H9 (cell line): ENCODE data around the gene MEA1. TPM values are rescaled to one million over a fixed set of nuclear protein-coding genes. Genes with fewer than 3 reads are reported as not detected.

Experiments
- DNase-seq: peaks from one replicate; pipeline ENCODE4 v3.0.0-alpha.2; 2017
- H2AFZ ChIP-seq: one replicate; pipeline ENCODE4 v1.6.1; 2013; ENCODE audit warnings: mild to moderate bottlenecking, low read length, control low read depth, moderate library complexity
- H2AK5ac ChIP-seq: 2 replicates; pipeline ENCODE4 v1.6.1; 2013; ENCODE audit warnings: low read length, control low read depth, mixed read lengths; ENCODE audit not compliant: insufficient read length
- H2BK120ac ChIP-seq: one replicate; pipeline ENCODE4 v1.6.1; 2013; ENCODE audit warnings: low read depth, mild to moderate bottlenecking, low read length, control low read depth, inconsistent platforms; ENCODE audit not compliant: poor library complexity, severe bottlenecking
- H2BK12ac ChIP-seq: 2 replicates; pipeline ENCODE4 v1.6.1; 2013; ENCODE audit warnings: low read length, control low read depth, mixed read lengths, low read depth; ENCODE audit not compliant: insufficient read length
- H2BK15ac ChIP-seq: 2 replicates; pipeline ENCODE4 v1.6.1; 2013; ENCODE audit warnings: low read depth, low read length, control low read depth
- H2BK20ac ChIP-seq: one replicate; pipeline ENCODE4 v1.6.1; 2013; ENCODE audit warnings: low read depth, mild to moderate bottlenecking, low read length, control low read depth, inconsistent platforms; ENCODE audit not compliant: poor library complexity, severe bottlenecking
- H2BK5ac ChIP-seq: 2 replicates; pipeline ENCODE4 v1.6.1; 2013; ENCODE audit warnings: low read length, control low read depth, mixed read lengths; ENCODE audit not compliant: insufficient read length
- H3K14ac ChIP-seq: 2 replicates; pipeline ENCODE4 v1.6.1; 2013; ENCODE audit warnings: low read length, control low read depth; ENCODE audit not compliant: insufficient read depth
- H3K18ac ChIP-seq: 2 replicates; pipeline ENCODE4 v1.6.1; 2013; ENCODE audit warnings: low read depth, mild to moderate bottlenecking, mixed read lengths, low read length, control low read depth; ENCODE audit not compliant: insufficient read length
- H3K23ac ChIP-seq: 2 replicates; pipeline ENCODE4 v1.6.1; 2013; ENCODE audit warnings: low read length, control low read depth, mixed read lengths, low read depth; ENCODE audit not compliant: insufficient read length
- H3K23me2 ChIP-seq: 2 replicates; pipeline ENCODE4 v1.6.1; 2013; ENCODE audit warnings: low read depth, mild to moderate bottlenecking, mixed read lengths, low read length, control low read depth; ENCODE audit not compliant: insufficient read length, poor library complexity, severe bottlenecking
- H3K27ac ChIP-seq: 2 replicates; pipeline ENCODE4 v1.5.1; 2013; ENCODE audit warnings: low read length, control low read depth, mixed read lengths, low read depth; ENCODE audit not compliant: insufficient read length
- H3K27me3 ChIP-seq: 2 replicates; pipeline ENCODE4 v1.6.1; 2013; ENCODE audit warnings: low read length, control low read depth, inconsistent platforms; ENCODE audit not compliant: insufficient read depth
- H3K4ac ChIP-seq: 2 replicates; pipeline ENCODE4 v1.6.1; 2013; ENCODE audit warnings: low read depth, mild to moderate bottlenecking, control low read depth, inconsistent platforms, low read length, moderate library complexity
- H3K4me1 ChIP-seq: 2 replicates; pipeline ENCODE4 v1.6.1; 2013; ENCODE audit warnings: low read length, control low read depth, inconsistent platforms; ENCODE audit not compliant: insufficient read depth
- H3K4me2 ChIP-seq: 2 replicates; pipeline ENCODE4 v1.6.1; 2013; ENCODE audit warnings: low read length, control low read depth, mixed read lengths; ENCODE audit not compliant: insufficient read length, insufficient read depth
- H3K56ac ChIP-seq: 2 replicates; pipeline ENCODE4 v1.6.1; 2013; ENCODE audit warnings: low read depth, mild to moderate bottlenecking, mixed read lengths, low read length, control low read depth; ENCODE audit not compliant: insufficient read length
- H3K79me1 ChIP-seq: 2 replicates; pipeline ENCODE4 v1.6.1; 2013; ENCODE audit warnings: low read depth, mild to moderate bottlenecking, moderate library complexity, low read length, control low read depth, inconsistent platforms; ENCODE audit not compliant: insufficient read depth, poor library complexity, severe bottlenecking
- H3K79me2 ChIP-seq: 2 replicates; pipeline ENCODE4 v1.6.1; 2013; ENCODE audit warnings: low read length, control low read depth, inconsistent platforms; ENCODE audit not compliant: insufficient read depth
- H3K9ac ChIP-seq: 2 replicates; pipeline ENCODE4 v1.6.1; 2013; ENCODE audit warnings: low read length, control low read depth, mixed read lengths; ENCODE audit not compliant: insufficient read length; ENCODE audit errors: extremely low read depth
- H3K9me3 ChIP-seq: one replicate; pipeline ENCODE4 v1.6.1; 2013; ENCODE audit warnings: low read depth, low read length, inconsistent platforms; ENCODE audit not compliant: control insufficient read depth
- H3T11ph ChIP-seq: one replicate; pipeline ENCODE4 v1.6.1; 2013; ENCODE audit warnings: mild to moderate bottlenecking, low read length, control low read depth, inconsistent platforms
- H4K20me1 ChIP-seq: one replicate; pipeline ENCODE4 v1.6.1; 2013; ENCODE audit not compliant: control insufficient read depth, insufficient read length, insufficient read depth
- H4K5ac ChIP-seq: 2 replicates; pipeline ENCODE4 v1.6.1; 2013; ENCODE audit warnings: low read depth, mild to moderate bottlenecking, mixed read lengths, low read length, control low read depth; ENCODE audit not compliant: insufficient read length
- H4K8ac ChIP-seq: replicated peaks from 2 replicates; pipeline ENCODE4 v1.6.1; 2013; ENCODE audit warnings: low read length, control low read depth, mixed read lengths, low read depth; ENCODE audit not compliant: insufficient read length
- H4K91ac ChIP-seq: 2 replicates; pipeline ENCODE4 v1.6.1; 2013; ENCODE audit warnings: low read depth, mild to moderate bottlenecking, moderate library complexity, mixed read lengths, low read length, control low read depth; ENCODE audit not compliant: insufficient read length
- H3K27ac Mint-ChIP-seq, 3 experiments: 2 replicates in 2 of 3; 3 replicates in 1 of 3; pipeline ENCODE4 v1.8.0; 2020 to 2021; ENCODE audit warnings: mixed read lengths in 3 of 3, mild to moderate bottlenecking in 1 of 3, moderate library complexity in 1 of 3
- H3K27me3 Mint-ChIP-seq: 2 replicates; pipeline ENCODE4 v1.8.0; 2021; ENCODE audit warnings: low read depth, mild to moderate bottlenecking, moderate library complexity, mixed read lengths
- H3K36me3 Mint-ChIP-seq, 3 experiments: 2 replicates in 2 of 3; 3 replicates in 1 of 3; pipeline ENCODE4 v1.8.0; 2020 to 2021; ENCODE audit warnings: low read depth in 3 of 3, mixed read lengths in 3 of 3; ENCODE audit not compliant: insufficient read depth in 1 of 3
- H3K4me1 Mint-ChIP-seq, 2 experiments: 2 replicates each; pipeline ENCODE4 v1.8.0; 2020; ENCODE audit warnings: mixed read lengths in 2 of 2
- H3K4me3 Mint-ChIP-seq, 2 experiments: 2 replicates in 1 of 2; 3 replicates in 1 of 2; pipeline ENCODE4 v1.8.0; 2020 to 2021; ENCODE audit warnings: mild to moderate bottlenecking in 2 of 2, mixed read lengths in 2 of 2, moderate library complexity in 1 of 2
- H3K9me3 Mint-ChIP-seq, 2 experiments: 2 replicates in 1 of 2; 3 replicates in 1 of 2; pipeline ENCODE4 v1.8.0; 2020; ENCODE audit warnings: mild to moderate bottlenecking in 2 of 2, mixed read lengths in 2 of 2, moderate library complexity in 1 of 2
- CTCF ChIP-seq: fragments of 200-600 bp; sonication (generic); conservative IDR thresholded peaks from 3 replicates; pipeline ENCODE4 v1.8.0; 2021; ENCODE audit warnings: antibody characterized with exemption, mild to moderate bottlenecking
- WGBS: extraction: QIAGEN DNeasy Blood & Tissue Kit; methylation state at CpG from one replicate; pipeline ENCODE4 v1.1.7; 2013; ENCODE audit warnings: missing lambda C conversion rate, low lambda C conversion rate, mixed read lengths; ENCODE audit not compliant: insufficient read length; ENCODE audit errors: extremely low coverage; 5-methylcytosine and 5-hydroxymethylcytosine counted together
- total RNA-seq: library from RNA; stranded (reverse); gene quantifications from 2 replicates; pipeline ENCODE4 v1.2.1, GENCODE V29; 2021

The MEA1 gene
- total RNA-seq, 1 experiment from 2014 or later: 113 TPM

GRCh38 chr6:42973926-42974325, 39.8 kb downstream of the MEA1 start:
- Histone ChIP-seq H2BK15ac (no peak overlapping the region), H3K4ac (no peak overlapping the region), H4K20me1 (no peaks in the 10 kb centered on the region), H4K8ac (no peak overlapping the region), H3K4me2 (no peak overlapping the region), H2AK5ac (no peak overlapping the region), H3K18ac (no peak overlapping the region), H2BK120ac (no peak overlapping the region), H3K14ac (no peak overlapping the region), H3T11ph (no peak overlapping the region), H3K9ac (peak overlapping the region; percentile 25), H4K91ac (no peak overlapping the region), H3K9me3 (no peaks in the 10 kb centered on the region), H3K27me3 (no peaks in the 10 kb centered on the region), H3K4me1 (no peaks in the 10 kb centered on the region), H2BK5ac (no peak overlapping the region), H3K23ac (no peak overlapping the region), H3K56ac (no peak overlapping the region), H3K27ac (no peak overlapping the region), H2BK12ac (no peak overlapping the region), H2AFZ (no peak overlapping the region), H3K79me1 (no peaks in the 10 kb centered on the region), H3K79me2 (no peaks in the 10 kb centered on the region), H2BK20ac (no peak overlapping the region), H3K23me2 (peaks cover 7% of the 10 kb centered on the region), H4K5ac (no peak overlapping the region)
- WGBS: no CpG with 5 or more reads among the region's 3 CpGs
- Mint-ChIP-seq H3K9me3 (no peaks in the 10 kb centered on the region), H3K36me3 (peaks cover 4 to 10% (median 10%) of the 10 kb centered on the region in 3 experiments; a peak in 5 of 7 replicates), H3K27me3 (no peaks in the 10 kb centered on the region), H3K4me3 (no peak overlapping the region), H3K4me1 (peaks cover 4 to 8% of the 10 kb centered on the region in 2 experiments), H3K27ac (0 out of 7 replicates have a peak overlapping the region, but pooled peaks of 1 of the 3 experiments have one; percentile 12)
- DNase-seq: no peak
- no peak for TF ChIP-seq CTCF
